Immature natural killer cell (primary cell): ENCODE measurements around the gene SMCO4. TPM values are rescaled to one million over a fixed set of nuclear protein-coding genes. Genes with fewer than 3 reads are reported as not detected.

Source experiments
- polyA plus RNA-seq, 3 donors: library from polyadenylated mRNA; unstranded; fragments of 300-500 nt; fragmentation: Illumina TruSeq; gene quantifications; one replicate each; pipeline ENCODE4 v1.2.3, GENCODE V29; 2021

Gene SMCO4
- polyA plus RNA-seq, 3 donors from 2014 or later = 10.2 to 11.1 (median 10.3) TPM

Other genes starting within 250 kb of the SMCO4 start
- gene DEUP1, start 212.6 kb downstream of the SMCO4 start, polyA plus RNA-seq = not detected
- 1 to 10 TPM in 2 of 3 donors, under 1 TPM in 1; 0.51 to 1.8 (median 1.6) TPM for gene CEP295, start 118.3 kb upstream of the SMCO4 start, polyA plus RNA-seq
- 10 to 100 TPM; 10.3 to 21.3 (median 16.2) TPM for gene TAF1D, start 198.1 kb upstream of the SMCO4 start, polyA plus RNA-seq
- gene C11orf54, start 198.3 kb upstream of the SMCO4 start, polyA plus RNA-seq = 10 to 100 TPM; 16.8 to 23.7 (median 21.2) TPM
- gene MED17, start 240.9 kb upstream of the SMCO4 start, polyA plus RNA-seq = 10 to 100 TPM in 1 of 3 donors, 1 to 10 TPM in 2; 8.2 to 24.5 (median 8.8) TPM